HepG2 (cell line): Measurements from ENCODE around the gene LANCL1. TPM values are rescaled to one million over a fixed set of nuclear protein-coding genes. Genes with fewer than 3 reads are reported as not detected.
A peak's percentile ranks its signal among the peaks of the same experiment; 100 is the strongest.

Experiments
- ATAC-seq: fragments of 200-7000 bp; cut with Tn5 transposase; 3 replicates; pipeline ENCODE4 v1.9.1; 2020; ENCODE audit warnings: mild to moderate bottlenecking, moderate library complexity
- BruUV-seq: library from RNA; stranded (reverse); fragments of 400-500 nt; replicated peaks from 2 replicates; lab custom pipeline; 2021; lab: Mats Ljungman, UMichigan
- CTCF ChIA-PET: fragments of 300-600 bp; formaldehyde crosslinking; extraction: SDS; loops from one replicate; lab custom pipeline; 2021; ENCODE audit warnings: low total read pairs, inconsistent platforms, low intra/inter-chr PET ratio; lab: Yijun Ruan, JAX
- POLR2A ChIA-PET: fragments of 350-600 bp; sonication (Branson Sonifier 250); formaldehyde crosslinking; loops from one replicate; lab custom pipeline; 2020; ENCODE audit warnings: antibody characterized with exemption, inconsistent platforms; lab: Yijun Ruan, JAX
- DNase-seq: peaks from one replicate; pipeline ENCODE4 v3.0.0-alpha.2; 2015; ENCODE audit warnings: low spot score
- FAIRE-seq: peaks from 3 replicates; lab custom pipeline; 2011; peaks lifted over from hg19 to GRCh38; lab: Jason Lieb, UNC
- H2AFZ ChIP-seq: one replicate; pipeline ENCODE4 v1.6.1; 2011; ENCODE audit warnings: low read length, inconsistent platforms
- H3K27ac ChIP-seq: fragments of 300-600 bp; 3 replicates; pipeline ENCODE4 v1.8.0; 2011; ENCODE audit warnings: mixed run types, mild to moderate bottlenecking, mixed read lengths, low read length, inconsistent platforms; ENCODE audit not compliant: insufficient read depth; ENCODE audit errors: extremely low read length
- H3K27me3 ChIP-seq, 2 experiments: fragments of 200-600 bp in 1 of 2; 2 replicates in 1 of 2; 3 replicates in 1 of 2; pipeline versions ENCODE4 v1.6.0 to v1.8.0; 2011; ENCODE audit warnings: low read length in 2 of 2, mild to moderate bottlenecking in 2 of 2, moderate library complexity in 2 of 2, inconsistent platforms in 1 of 2; ENCODE audit not compliant: insufficient read depth in 2 of 2, control insufficient read depth in 1 of 2
- H3K36me3 ChIP-seq, 2 experiments: fragments of 200-600 bp in 1 of 2; replicated peaks in 1 of 2; 2 replicates in 1 of 2; 3 replicates in 1 of 2; pipeline versions ENCODE4 v1.5.1 to v1.8.0; 2011; ENCODE audit warnings: low read length in 2 of 2, inconsistent platforms in 1 of 2; ENCODE audit not compliant: insufficient read depth in 2 of 2, control insufficient read depth in 1 of 2
- H3K4me1 ChIP-seq: 2 replicates; pipeline ENCODE4 v1.5.1; 2012; ENCODE audit warnings: low read length, inconsistent platforms; ENCODE audit not compliant: insufficient read depth
- H3K4me2 ChIP-seq: 2 replicates; pipeline ENCODE4 v1.6.0; 2011; ENCODE audit warnings: low read depth, low read length, inconsistent platforms
- H3K4me3 ChIP-seq, 3 experiments: fragments of 200-600 bp in 1 of 3; sonication (generic), shearing (Covaris generic) in 1 of 3; replicated peaks in 1 of 3; 2 replicates each; pipeline ENCODE4 v1.5.1; 2011 to 2016; ENCODE audit warnings: low read length in 3 of 3, inconsistent platforms in 2 of 3, low read depth in 2 of 3, mild to moderate bottlenecking in 2 of 3, control low read depth in 1 of 3, mixed read lengths in 1 of 3; ENCODE audit not compliant: insufficient read depth in 1 of 3
- H3K79me2 ChIP-seq: one replicate; pipeline ENCODE4 v1.6.1; 2011; ENCODE audit warnings: low read length, inconsistent platforms; ENCODE audit not compliant: insufficient read depth
- H3K9ac ChIP-seq: 2 replicates; pipeline ENCODE4 v1.6.0; 2011; ENCODE audit warnings: mild to moderate bottlenecking, low read depth, low read length, inconsistent platforms; ENCODE audit not compliant: insufficient read depth
- H3K9me3 ChIP-seq: 2 replicates; pipeline ENCODE4 v1.5.1; 2012; ENCODE audit warnings: mild to moderate bottlenecking, low read length
- H4K20me1 ChIP-seq: 2 replicates; pipeline ENCODE4 v1.6.0; 2011; ENCODE audit warnings: inconsistent platforms, mild to moderate bottlenecking, low read length, moderate library complexity; ENCODE audit not compliant: insufficient read depth
- FUBP1 ChIP-seq: sonication (generic); formaldehyde crosslinking; IDR thresholded peaks from 2 replicates; pipeline ENCODE4 v1.5.1; 2020; ENCODE audit warnings: missing genetic modification reagents, mild to moderate bottlenecking, borderline replicate concordance
- HOXA9 ChIP-seq: sonication (generic); formaldehyde crosslinking; IDR thresholded peaks from 2 replicates; pipeline ENCODE4 v1.8.1; 2022; ENCODE audit warnings: missing genetic modification reagents, mild to moderate bottlenecking, moderate library complexity, borderline replicate concordance
- MAFF ChIP-seq: IDR thresholded peaks from 2 replicates; pipeline ENCODE4 v1.6.1; 2011; ENCODE audit warnings: low read depth, low read length, improper control_type of control experiment
- MAFK ChIP-seq, 2 experiments: IDR thresholded peaks in 1 of 2; conservative IDR thresholded peaks in 1 of 2; 2 replicates each; pipeline ENCODE4 v1.6.1; 2011; ENCODE audit warnings: improper control_type of control experiment in 2 of 2, low read length in 2 of 2
- MTERF4 ChIP-seq: sonication (generic); formaldehyde crosslinking; IDR thresholded peaks from 2 replicates; pipeline ENCODE4 v1.8.0; 2023; ENCODE audit warnings: mild to moderate bottlenecking, missing genetic modification reagents
- NFE2L2 ChIP-seq: fragments of 150-350 bp; IDR thresholded peaks from 2 replicates; pipeline ENCODE4 v1.6.1; 2014; ENCODE audit warnings: low read length
- NFYC ChIP-seq: IDR thresholded peaks from 2 replicates; pipeline ENCODE4 v1.6.1; 2016; ENCODE audit warnings: missing genetic modification reagents, missing compliant biosample characterization
- NR1H2 ChIP-seq: sonication (generic); formaldehyde crosslinking; IDR thresholded peaks from 2 replicates; pipeline ENCODE4 v1.8.1; 2022; ENCODE audit warnings: low read depth, missing genetic modification reagents, borderline replicate concordance
- PBX3 ChIP-seq: sonication (generic); formaldehyde crosslinking; IDR thresholded peaks from 2 replicates; pipeline ENCODE4 v1.8.1; 2023; ENCODE audit warnings: missing genetic modification reagents, inconsistent platforms, borderline replicate concordance
- SP2 ChIP-seq: sonication (generic); formaldehyde crosslinking; IDR thresholded peaks from 2 replicates; pipeline ENCODE4 v1.5.1; 2020; ENCODE audit warnings: mild to moderate bottlenecking, missing genetic modification reagents
- ZFYVE20 ChIP-seq: sonication (generic); formaldehyde crosslinking; IDR thresholded peaks from 2 replicates; pipeline ENCODE4 v1.8.0; 2023; ENCODE audit warnings: low read depth, mild to moderate bottlenecking, moderate library complexity, missing genetic modification reagents, borderline replicate concordance
- ZNF207 ChIP-seq: fragments of 450-650 bp; IDR thresholded peaks from 2 replicates; pipeline ENCODE4 v1.6.1; 2016; ENCODE audit warnings: antibody characterized with exemption, borderline replicate concordance
- ZNF770 ChIP-seq: sonication (generic); formaldehyde crosslinking; IDR thresholded peaks from 2 replicates; pipeline ENCODE4 v1.5.0; 2020; ENCODE audit warnings: mild to moderate bottlenecking, missing genetic modification reagents
- ZSCAN21 ChIP-seq: sonication (generic); formaldehyde crosslinking; IDR thresholded peaks from 2 replicates; pipeline ENCODE4 v1.8.0; 2022; ENCODE audit warnings: mild to moderate bottlenecking, missing genetic modification reagents, moderate library complexity, borderline replicate concordance
- WGBS: methylation state at CpG from one replicate; pipeline ENCODE4 v1.1.6; 2017; ENCODE audit warnings: low lambda C conversion rate; 5-methylcytosine and 5-hydroxymethylcytosine counted together
- in situ Hi-C: cut with HindIII; loops from 2 replicates; pipeline ENCODE4 v1.10.0; 2017; ENCODE audit warnings: low pct_unique_long_range_greater_than_20kb; ENCODE audit not compliant: extremely low pct_ligation_motif_present
- intact Hi-C: fragments of 100-400 bp; cut with micrococcal nuclease; formaldehyde crosslinking; loops from one replicate; pipeline ENCODE4 v1.10.0; 2022; ENCODE audit not compliant: unreplicated experiment
- polyA plus RNA-seq, 8 experiments: library from polyadenylated mRNA; depleted of rRNA in 3 of 8; stranded (reverse) in 7 of 8; unstranded in 1 of 8; fragments of >200 nt; fragmentation: Illumina TruSeq in 4 of 8; extraction: Trizol in 4 of 8; gene quantifications; 2 replicates each; pipeline versions ENCODE4 v1.2.1 to v1.2.3, GENCODE V29; 2011 to 2016; ENCODE audit warnings: low read depth in 4 of 8, missing spikeins in 1 of 8, mixed read lengths in 1 of 8; ENCODE audit not compliant: insufficient read depth in 1 of 8
- total RNA-seq, 5 experiments: library from RNA; depleted of rRNA; stranded (reverse); fragments of >200 nt; fragmentation: Illumina TruSeq; extraction: Trizol; gene quantifications; 2 replicates each; pipeline ENCODE4 v1.2.3, GENCODE V29; 2016; ENCODE audit warnings: low read depth in 1 of 5

Gene LANCL1
- total and polyA plus RNA-seq, 2 of the 13 experiments (the other 11 are each of a cell fraction or from before 2014, with no cell fraction given) = 53.5 to 67.7 TPM

GRCh38 chr2:210429403-210430137 lies 47.0 kb downstream of the LANCL1 start:
- BruUV-seq = no TSS peak
- TF ChIP-seq MTERF4 (CRISPR knock-in tag) = no peak
- TF ChIP-seq PBX3 = no peak
- no peak for TF ChIP-seq ZNF770 (CRISPR knock-in tag)
- TF ChIP-seq FUBP1 (CRISPR knock-in tag) = no peak
- TF ChIP-seq ZSCAN21 (CRISPR knock-in tag) = no peak
- TF ChIP-seq ZNF207 = no peak
- TF ChIP-seq MAFK (conservative IDR thresholded peaks at IDR 0.05 in 1 of 2, IDR thresholded peaks at IDR 0.05 in 1 of 2; ENCODE audit: low read length in 2 of 2) = peak; percentile 24 to 44; a peak in 1 of 4 replicates
- no peak for TF ChIP-seq HOXA9 (CRISPR knock-in tag)
- TF ChIP-seq NFYC (CRISPR knock-in tag) = no peak
- TF ChIP-seq NFE2L2 = peak; percentile 93
- TF ChIP-seq ZFYVE20 (CRISPR knock-in tag) = no peak
- no peak for TF ChIP-seq NR1H2 (CRISPR knock-in tag)
- peak; percentile 32; the same call in 1 of the 2 replicates for TF ChIP-seq MAFF
- TF ChIP-seq SP2 (CRISPR knock-in tag) = no peak
- intact Hi-C loops = no loop called here
- no peak overlapping the region for H2AFZ ChIP-seq
- H3K79me2 ChIP-seq = no peaks in the 10 kb centered on the region
- H3K9ac ChIP-seq = no peak overlapping the region
- no peak overlapping the region for H3K4me2 ChIP-seq
- peaks cover 3 to 14% of the 10 kb centered on the region in 2 experiments; a peak in 3 of 5 replicates for H3K36me3 ChIP-seq
- ChIA-PET CTCF (no interaction called here), POLR2A (no interaction called here)
- no peaks in the 10 kb centered on the region for H3K27me3 ChIP-seq
- H4K20me1 ChIP-seq = no peaks in the 10 kb centered on the region
- no peak overlapping the region for H3K27ac ChIP-seq
- no peak overlapping the region for H3K4me3 ChIP-seq
- DNase-seq = no peak
- ATAC-seq = no peak
- no peak for FAIRE-seq
- peaks cover 12% of the 10 kb centered on the region; the same call in 1 of the 2 replicates for H3K9me3 ChIP-seq
- in situ Hi-C loops = no loop called here
- 94% methylated on average over 2 of the region's 2 CpGs for WGBS
- H3K4me1 ChIP-seq = no peaks in the 10 kb centered on the region
